Hepatocyte (in vitro differentiated cells): Measurements from ENCODE around the gene NCAPD2. TPM values are rescaled to one million over a fixed set of nuclear protein-coding genes. Genes with fewer than 3 reads are reported as not detected.
A peak's percentile ranks its signal among the peaks of the same experiment; 100 is the strongest.
"Not testable (repeated sequence)": the region's sequence is repeated elsewhere in the genome, so short reads cannot be mapped to it uniquely, and the experiment has no call there.

Experiments used
- DNase-seq: peaks from one replicate; pipeline ENCODE4 v3.0.0-alpha.2; 2016; ENCODE audit warnings: low spot score
- H2AFZ ChIP-seq: fragments of 200-600 bp; sonication (generic); 2 replicates; pipeline ENCODE4 v1.6.0; 2016; ENCODE audit warnings: antibody characterized with exemption, mild to moderate bottlenecking
- H3K27ac ChIP-seq: fragments of 200-600 bp; sonication (generic); 2 replicates; pipeline ENCODE4 v1.5.1; 2016; ENCODE audit warnings: mild to moderate bottlenecking
- H3K27me3 ChIP-seq: fragments of 200-600 bp; sonication (generic); 2 replicates; pipeline ENCODE4 v1.6.1; 2016
- H3K36me3 ChIP-seq: fragments of 200-600 bp; sonication (generic); replicated peaks from 2 replicates; pipeline ENCODE4 v1.5.1; 2016; ENCODE audit warnings: low read depth; ENCODE audit not compliant: insufficient read depth
- H3K4me1 ChIP-seq: fragments of 200-600 bp; sonication (generic); 2 replicates; pipeline ENCODE4 v1.5.1; 2016; ENCODE audit warnings: mild to moderate bottlenecking, moderate library complexity; ENCODE audit not compliant: insufficient read depth
- H3K4me2 ChIP-seq: fragments of 200-600 bp; sonication (generic); 2 replicates; pipeline ENCODE4 v1.6.0; 2016
- H3K4me3 ChIP-seq: fragments of 200-600 bp; sonication (generic); 2 replicates; pipeline ENCODE4 v1.5.1; 2016; ENCODE audit warnings: mild to moderate bottlenecking
- H3K79me2 ChIP-seq: fragments of 200-600 bp; sonication (generic); 2 replicates; pipeline ENCODE4 v1.6.0; 2017; ENCODE audit warnings: mild to moderate bottlenecking
- H3K9me2 ChIP-seq: fragments of 200-600 bp; sonication (generic); replicated peaks from 2 replicates; pipeline ENCODE4 v1.6.0; 2017; ENCODE audit warnings: mild to moderate bottlenecking; ENCODE audit not compliant: insufficient read depth
- H3K9me3 ChIP-seq: fragments of 200-600 bp; sonication (generic); 2 replicates; pipeline ENCODE4 v1.5.1; 2016; ENCODE audit warnings: low read depth, mild to moderate bottlenecking
- H4K20me1 ChIP-seq: fragments of 200-600 bp; sonication (generic); 2 replicates; pipeline ENCODE4 v1.6.0; 2016; ENCODE audit warnings: mild to moderate bottlenecking; ENCODE audit not compliant: insufficient read depth, poor library complexity, severe bottlenecking
- EZH2 ChIP-seq: fragments of 200-600 bp; sonication (generic); IDR thresholded peaks from 2 replicates; pipeline ENCODE4 v1.6.1; 2016; ENCODE audit warnings: antibody characterized with exemption, mild to moderate bottlenecking, borderline replicate concordance
- EZH2phosphoT487 ChIP-seq: fragments of 200-600 bp; sonication (generic); IDR thresholded peaks from one replicate; pipeline ENCODE4 v1.6.1; 2018; ENCODE audit warnings: antibody characterized with exemption, mild to moderate bottlenecking, low read depth, moderate library complexity; ENCODE audit not compliant: unreplicated experiment, severe bottlenecking
- WGBS: methylation state at CpG from one replicate; pipeline ENCODE4 v1.1.6; 2016; ENCODE audit warnings: low lambda C conversion rate; ENCODE audit errors: missing lambda C conversion rate; 5-methylcytosine and 5-hydroxymethylcytosine counted together
- polyA plus RNA-seq: library from polyadenylated mRNA; unstranded; fragments of >200 nt; fragmentation: Nextera tagmentation; extraction: Ambion mirVana; gene quantifications from 2 replicates; pipeline ENCODE4 v1.2.1, GENCODE V29; 2016
- total RNA-seq: library from RNA; depleted of rRNA; stranded (reverse); fragments of >200 nt; gene quantifications from 2 replicates; pipeline ENCODE4 v1.2.3, GENCODE V29; 2014
- TF ChIP-seq, protein P1 (sequence below): fragments of 200-600 bp; sonication (generic); IDR thresholded peaks from 2 replicates; pipeline ENCODE4 v1.5.1; 2016; ENCODE audit warnings: antibody characterized with exemption, mild to moderate bottlenecking; ENCODE audit not compliant: poor library complexity

Gene NCAPD2
- total and polyA plus RNA-seq, 2 experiments from 2014 or later = 13.7 to 26.7 TPM

DNA sequence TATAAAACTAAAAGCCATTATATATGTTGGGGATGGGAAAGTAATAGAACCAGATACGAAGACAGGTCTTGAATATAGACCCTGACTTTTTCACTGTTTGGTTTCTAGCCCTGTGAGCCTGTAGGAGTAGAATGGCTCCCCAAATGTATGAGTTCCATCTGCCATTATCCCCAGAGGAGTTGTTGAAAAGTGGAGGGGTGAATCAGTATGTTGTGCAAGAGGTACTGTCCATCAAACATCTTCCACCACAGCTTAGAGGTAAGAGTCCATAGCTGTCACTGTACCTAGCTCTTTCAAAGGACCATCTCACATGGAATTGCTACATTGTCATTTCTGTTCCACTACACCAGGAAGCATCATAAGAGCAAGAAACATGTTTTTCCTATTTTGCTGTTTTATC lies 1.1 kb downstream of the NCAPD2 start:
- peaks cover 16% of the 10 kb centered on the region for H3K4me1 ChIP-seq
- TF ChIP-seq EZH2phosphoT487 = no peak
- TF ChIP-seq, protein P1, sequence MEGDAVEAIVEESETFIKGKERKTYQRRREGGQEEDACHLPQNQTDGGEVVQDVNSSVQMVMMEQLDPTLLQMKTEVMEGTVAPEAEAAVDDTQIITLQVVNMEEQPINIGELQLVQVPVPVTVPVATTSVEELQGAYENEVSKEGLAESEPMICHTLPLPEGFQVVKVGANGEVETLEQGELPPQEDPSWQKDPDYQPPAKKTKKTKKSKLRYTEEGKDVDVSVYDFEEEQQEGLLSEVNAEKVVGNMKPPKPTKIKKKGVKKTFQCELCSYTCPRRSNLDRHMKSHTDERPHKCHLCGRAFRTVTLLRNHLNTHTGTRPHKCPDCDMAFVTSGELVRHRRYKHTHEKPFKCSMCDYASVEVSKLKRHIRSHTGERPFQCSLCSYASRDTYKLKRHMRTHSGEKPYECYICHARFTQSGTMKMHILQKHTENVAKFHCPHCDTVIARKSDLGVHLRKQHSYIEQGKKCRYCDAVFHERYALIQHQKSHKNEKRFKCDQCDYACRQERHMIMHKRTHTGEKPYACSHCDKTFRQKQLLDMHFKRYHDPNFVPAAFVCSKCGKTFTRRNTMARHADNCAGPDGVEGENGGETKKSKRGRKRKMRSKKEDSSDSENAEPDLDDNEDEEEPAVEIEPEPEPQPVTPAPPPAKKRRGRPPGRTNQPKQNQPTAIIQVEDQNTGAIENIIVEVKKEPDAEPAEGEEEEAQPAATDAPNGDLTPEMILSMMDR = no peak
- no peaks in the 10 kb centered on the region for H3K27me3 ChIP-seq
- H3K79me2 ChIP-seq = peaks cover 63% of the 10 kb centered on the region
- peak overlapping the region; percentile 82 for H3K4me2 ChIP-seq
- H3K9me3 ChIP-seq = no peaks in the 10 kb centered on the region
- no peak overlapping the region for H2AFZ ChIP-seq
- no peaks in the 10 kb centered on the region for H3K9me2 ChIP-seq
- H3K4me3 ChIP-seq = no peak overlapping the region
- WGBS = 71% methylated on average over 1 of the region's 1 CpG
- no peak for DNase-seq
- no peaks in the 10 kb centered on the region for H4K20me1 ChIP-seq
- H3K36me3 ChIP-seq = no peaks in the 10 kb centered on the region
- H3K27ac ChIP-seq = peak overlapping the region; percentile 18

DNA sequence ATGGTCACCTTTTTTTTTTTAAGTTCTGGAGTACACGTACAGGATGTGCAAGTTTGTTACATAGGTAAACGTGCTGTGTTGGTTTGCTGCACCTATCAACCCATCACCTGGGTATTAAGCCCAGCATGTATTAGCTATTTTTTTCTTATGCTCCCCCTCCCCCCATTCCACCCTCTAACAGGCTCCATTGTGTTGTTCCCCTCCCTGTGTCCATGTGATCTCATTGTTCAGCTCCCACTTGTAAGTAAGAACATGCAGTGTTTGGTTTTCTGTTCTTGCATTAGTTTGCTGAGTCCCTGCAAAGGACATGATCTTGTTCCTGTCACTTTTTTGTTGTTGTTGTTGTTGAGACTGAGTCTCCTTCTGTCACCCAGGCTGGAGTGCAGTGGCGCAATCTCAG lies 3.4 kb downstream of the NCAPD2 start:
- not testable (repeated sequence) for DNase-seq, H3K9me2 ChIP-seq, H3K9me3 ChIP-seq, H3K36me3 ChIP-seq, H3K27me3 ChIP-seq, H2AFZ ChIP-seq, H3K4me3 ChIP-seq, H3K4me2 ChIP-seq, H4K20me1 ChIP-seq, H3K27ac ChIP-seq
- H3K4me1 ChIP-seq = peaks cover 14% of the 10 kb centered on the region
- WGBS = 91% methylated on average over 3 of the region's 3 CpGs
- H3K79me2 ChIP-seq = peaks cover 63% of the 10 kb centered on the region

DNA sequence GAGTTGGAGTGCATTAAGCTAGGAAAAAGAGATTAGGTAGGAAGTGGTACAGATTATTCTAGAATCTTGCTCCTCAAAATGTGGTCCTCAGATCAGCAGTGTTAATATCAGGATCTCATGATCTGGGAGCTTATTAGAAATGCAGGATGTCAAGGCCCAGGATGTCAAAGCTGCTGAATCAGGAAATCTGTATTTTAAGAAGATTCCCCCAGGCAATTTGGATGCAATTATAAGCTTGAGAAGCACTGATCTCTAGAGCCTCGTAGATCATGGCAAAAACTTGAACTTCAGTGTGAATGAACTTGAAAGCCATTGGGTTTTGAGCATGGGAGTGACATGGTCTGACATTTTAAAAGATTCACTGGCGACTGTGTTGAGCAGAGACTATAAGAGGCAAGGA lies 6.6 kb downstream of the NCAPD2 start:
- no peaks in the 10 kb centered on the region for H3K9me2 ChIP-seq
- peaks cover 56% of the 10 kb centered on the region for H3K79me2 ChIP-seq
- no peak overlapping the region for H2AFZ ChIP-seq
- 90% methylated on average over 2 of the region's 2 CpGs for WGBS
- H3K4me2 ChIP-seq = no peak overlapping the region
- DNase-seq = no peak
- H3K4me3 ChIP-seq = no peak overlapping the region
- H3K27me3 ChIP-seq = no peaks in the 10 kb centered on the region
- H3K4me1 ChIP-seq = peaks cover 3% of the 10 kb centered on the region
- TF ChIP-seq EZH2 (no peak), EZH2phosphoT487 (no peak)
- TF ChIP-seq, protein P1 = no peak
- no peaks in the 10 kb centered on the region for H3K9me3 ChIP-seq
- H3K36me3 ChIP-seq = no peaks in the 10 kb centered on the region
- no peaks in the 10 kb centered on the region for H4K20me1 ChIP-seq
- no peak overlapping the region for H3K27ac ChIP-seq

DNA sequence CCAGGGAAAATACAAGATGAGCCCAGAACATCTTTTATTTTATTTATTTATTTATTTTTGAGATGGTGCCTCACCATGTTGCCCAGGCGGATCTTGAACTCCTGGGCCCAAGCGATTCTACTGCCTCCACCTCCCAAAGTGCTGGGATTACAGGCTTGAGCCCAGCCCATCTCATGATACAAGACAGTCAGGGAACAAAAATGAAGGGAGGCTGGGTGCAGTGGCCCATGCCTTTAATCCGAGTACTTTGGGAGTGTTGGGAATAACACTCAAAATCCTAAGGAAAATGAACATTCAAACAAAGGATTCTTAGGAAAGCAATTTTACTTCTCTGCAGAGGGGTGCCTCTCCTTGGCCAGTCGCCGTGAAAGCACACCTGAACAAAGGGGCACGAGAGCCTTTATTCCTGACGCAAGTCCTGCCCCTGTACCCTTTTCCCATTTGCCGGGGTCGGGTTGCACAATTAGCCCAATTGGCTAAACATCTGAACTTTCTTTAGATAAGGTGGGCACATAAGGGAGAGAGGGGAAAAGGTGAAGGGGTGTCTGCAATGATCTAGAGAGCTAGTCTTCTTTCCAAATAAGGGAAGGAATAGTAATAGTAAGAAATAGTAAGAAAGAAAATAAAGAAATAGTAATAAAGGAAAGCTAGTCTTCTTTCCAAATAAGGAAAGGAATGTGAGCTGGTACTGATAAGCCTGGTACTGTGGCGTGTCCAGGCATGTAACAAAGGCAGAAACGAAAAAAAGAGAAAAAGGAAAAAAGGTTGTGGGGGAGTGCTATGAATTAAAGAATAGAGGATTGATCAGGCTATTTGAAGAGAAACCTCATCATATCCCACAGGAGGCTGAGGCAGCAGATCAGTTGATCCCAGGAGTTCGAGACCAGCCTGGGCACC lies 13.4 kb downstream of the NCAPD2 start:
- peaks cover 4% of the 10 kb centered on the region for H3K4me1 ChIP-seq
- no peaks in the 10 kb centered on the region for H3K9me3 ChIP-seq
- H2AFZ ChIP-seq = peak overlapping the region; percentile 41
- no peak overlapping the region for H3K4me3 ChIP-seq
- H3K9me2 ChIP-seq = no peaks in the 10 kb centered on the region
- peaks cover 30% of the 10 kb centered on the region for H3K79me2 ChIP-seq
- no peaks in the 10 kb centered on the region for H3K27me3 ChIP-seq
- peak overlapping the region; percentile 81 for H3K27ac ChIP-seq
- no peak for TF ChIP-seq EZH2phosphoT487
- TF ChIP-seq, protein P1 = no peak
- no peak for TF ChIP-seq EZH2
- 52% methylated on average over 12 of the region's 12 CpGs for WGBS
- no peaks in the 10 kb centered on the region for H4K20me1 ChIP-seq
- peak overlapping the region; percentile 27 for H3K4me2 ChIP-seq
- no peak for DNase-seq
- no peaks in the 10 kb centered on the region for H3K36me3 ChIP-seq
